Measurements from ENCODE around the gene C3orf62.

The C3orf62 gene

GRCh38 chr3:49276475-49277382, at the start of gene C3orf62:
Gene C3orf62 (minus strand): TSS chr3:49277232. CDS start chr3:49276872, 360 bp downstream.
- peak; percentile 57 for DNase-seq (ENCODE audit: low read depth)

- DNase-seq (ENCODE audit: low read depth) = no peak
Measured at GRCh38 chr3:49324768-49325167, 47.7 kb upstream of the C3orf62 start.

DNA sequence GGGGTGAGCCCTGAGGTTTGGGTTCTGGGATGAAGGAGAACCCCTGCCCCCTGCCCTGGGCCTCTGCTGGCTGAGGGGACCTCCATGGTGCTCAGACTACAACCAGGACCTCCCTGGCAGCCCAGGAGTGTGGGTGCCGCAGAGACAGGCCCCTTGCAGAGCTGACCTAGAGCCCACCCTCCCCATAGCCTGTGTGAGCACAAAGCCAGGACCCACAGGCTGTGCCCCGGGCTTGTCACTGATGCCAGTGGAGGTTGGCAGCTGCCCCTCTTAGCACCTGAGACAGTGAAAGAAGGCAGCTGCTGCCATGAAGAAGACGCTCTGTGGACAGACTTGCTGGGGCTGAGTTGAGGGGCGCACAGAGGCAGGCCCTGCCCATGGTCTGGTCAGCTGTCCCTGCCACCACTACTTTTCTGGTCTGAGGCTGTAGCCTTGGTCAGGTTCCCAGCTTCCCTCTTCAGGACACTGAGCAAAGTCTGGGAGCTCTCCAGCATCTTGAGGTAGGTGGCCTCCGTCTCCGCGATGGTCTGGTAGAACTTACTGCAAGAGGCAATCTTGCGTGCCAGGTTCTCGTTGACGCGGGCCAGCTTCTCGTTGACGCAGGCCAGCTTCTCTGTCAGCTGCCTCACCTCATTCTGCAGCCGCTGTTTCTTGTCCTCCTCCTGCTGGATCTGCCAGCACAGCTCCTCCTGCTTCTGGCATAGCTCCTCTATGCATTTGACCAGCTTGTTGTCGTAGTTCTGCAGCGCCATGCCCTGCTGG, 39.8 kb upstream of the C3orf62 start:
- DNase-seq (ENCODE audit: low read depth) = no peak

DNA sequence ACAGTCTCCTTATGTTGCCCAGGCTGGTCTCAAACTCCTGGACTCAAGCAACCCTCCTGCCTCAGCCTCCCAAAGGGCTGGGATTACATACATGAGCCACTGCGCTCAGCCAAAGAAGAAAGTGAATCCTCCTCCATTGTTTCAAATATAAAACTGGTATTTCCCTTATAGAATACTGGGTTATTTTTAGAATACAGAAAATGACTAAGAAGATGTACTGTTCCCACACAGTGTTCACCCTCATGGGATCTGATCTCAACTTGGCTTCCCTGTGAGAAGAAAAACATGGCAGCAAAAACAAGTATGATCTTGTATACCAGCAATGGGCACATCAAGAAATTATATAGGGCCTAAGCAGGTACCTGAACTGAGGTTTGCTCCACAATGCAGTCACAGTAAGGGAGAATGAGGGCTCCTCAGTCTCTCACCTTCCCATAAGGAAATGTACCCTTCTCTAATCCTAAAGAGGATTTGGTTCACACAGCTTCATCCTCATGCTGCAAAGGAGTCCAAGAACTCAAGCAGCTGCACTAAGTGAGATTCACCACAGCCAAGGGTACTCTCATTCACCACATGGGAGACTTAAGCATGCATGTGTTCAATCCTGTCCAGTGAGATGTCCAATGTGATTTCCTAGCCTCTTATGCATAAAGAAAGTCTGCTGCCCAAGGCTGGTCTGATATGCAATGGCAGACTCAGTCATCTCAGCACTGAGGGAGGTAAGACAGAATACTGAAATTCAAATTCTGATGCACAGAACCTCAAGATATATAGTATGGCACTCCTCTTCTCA, 37.1 kb upstream of the C3orf62 start:
- no peak for DNase-seq (ENCODE audit: low read depth)

GRCh38 chr3:49311283-49311682, 34.3 kb upstream of the C3orf62 start:
- no peak for DNase-seq (ENCODE audit: low read depth)

DNA sequence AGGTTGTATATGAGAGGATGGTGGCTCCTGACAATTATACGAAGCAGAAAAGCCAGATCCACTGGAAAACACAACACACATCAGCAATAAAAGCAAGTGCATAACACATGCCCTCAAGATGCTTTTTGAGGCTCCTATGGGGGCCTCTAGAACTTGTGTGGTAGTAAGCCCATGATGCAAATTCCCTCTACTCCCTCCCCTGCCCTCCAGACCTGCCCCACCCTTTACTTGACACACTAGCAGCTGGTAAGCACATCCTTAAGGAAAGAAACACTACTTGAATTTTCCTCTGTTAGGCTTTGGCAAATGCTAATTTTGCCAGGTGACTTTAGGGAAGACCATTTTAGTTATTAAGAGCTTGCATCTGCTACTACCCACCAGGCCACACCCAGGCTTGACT, 33.6 kb upstream of the C3orf62 start:
- no peak for DNase-seq (ENCODE audit: low read depth)

DNA sequence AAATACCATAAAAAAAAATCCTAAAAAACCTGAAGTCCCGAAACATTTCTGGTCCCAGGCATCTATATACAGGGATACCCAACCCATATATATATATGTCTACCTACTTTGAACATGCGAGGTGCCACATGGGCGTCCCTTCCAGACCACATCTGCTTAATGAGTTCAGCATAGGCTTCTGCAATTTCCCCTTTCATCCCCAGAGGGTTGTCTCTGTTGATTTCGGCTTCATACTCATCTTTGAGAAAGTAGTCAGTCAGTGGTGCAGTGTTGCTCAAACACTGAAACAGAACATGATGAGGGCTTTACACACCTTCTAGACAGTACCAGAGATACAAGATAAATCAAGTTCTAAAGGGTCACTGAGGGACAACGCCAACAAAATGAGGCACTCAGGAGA, 28.6 kb upstream of the C3orf62 start:
- no peak for DNase-seq (ENCODE audit: low read depth)

DNA sequence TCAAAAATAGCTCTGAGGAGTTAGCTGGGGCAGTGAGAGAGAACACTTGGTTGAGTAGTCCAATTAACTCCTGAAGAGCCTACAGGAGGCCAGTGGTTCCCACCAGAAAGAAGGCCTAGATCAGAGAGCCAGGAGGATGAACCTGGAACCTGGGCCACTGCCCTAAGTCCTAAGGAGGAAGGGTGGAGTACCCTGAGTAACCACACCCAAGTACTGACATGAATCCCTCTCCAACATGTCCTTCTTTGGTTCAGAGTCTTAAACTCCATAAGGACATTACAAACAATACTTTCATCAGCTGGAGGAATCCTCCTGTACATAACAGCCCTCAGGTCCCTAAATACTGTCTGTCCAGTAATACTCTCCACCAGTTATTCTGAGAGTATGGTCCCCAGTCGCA, 25.6 kb upstream of the C3orf62 start:
- DNase-seq (ENCODE audit: low read depth) = no peak

DNA sequence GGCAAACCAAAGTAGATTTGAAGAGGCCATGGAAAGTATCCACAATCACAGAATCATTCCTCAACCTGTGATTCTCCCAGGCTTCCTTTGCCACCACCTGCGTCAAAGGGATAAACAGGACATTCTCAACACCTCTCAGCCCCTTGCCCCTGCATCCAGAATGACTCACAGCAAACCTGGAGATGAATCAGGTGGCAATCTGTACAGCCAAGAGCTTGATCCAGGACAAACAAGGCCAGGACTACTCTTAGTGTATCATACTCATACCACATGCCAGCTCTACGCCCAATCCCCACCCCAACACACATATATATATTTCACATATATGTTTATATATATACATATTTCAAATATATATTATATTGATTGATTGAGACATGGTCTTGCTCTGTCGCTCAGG, 23.6 kb upstream of the C3orf62 start:
- DNase-seq (ENCODE audit: low read depth) = no peak

GRCh38 chr3:49298511-49298910, 21.5 kb upstream of the C3orf62 start:
- no peak for DNase-seq (ENCODE audit: low read depth)

GRCh38 chr3:49296781-49297411, 19.9 kb upstream of the C3orf62 start:
- DNase-seq (ENCODE audit: low read depth) = no peak

DNA sequence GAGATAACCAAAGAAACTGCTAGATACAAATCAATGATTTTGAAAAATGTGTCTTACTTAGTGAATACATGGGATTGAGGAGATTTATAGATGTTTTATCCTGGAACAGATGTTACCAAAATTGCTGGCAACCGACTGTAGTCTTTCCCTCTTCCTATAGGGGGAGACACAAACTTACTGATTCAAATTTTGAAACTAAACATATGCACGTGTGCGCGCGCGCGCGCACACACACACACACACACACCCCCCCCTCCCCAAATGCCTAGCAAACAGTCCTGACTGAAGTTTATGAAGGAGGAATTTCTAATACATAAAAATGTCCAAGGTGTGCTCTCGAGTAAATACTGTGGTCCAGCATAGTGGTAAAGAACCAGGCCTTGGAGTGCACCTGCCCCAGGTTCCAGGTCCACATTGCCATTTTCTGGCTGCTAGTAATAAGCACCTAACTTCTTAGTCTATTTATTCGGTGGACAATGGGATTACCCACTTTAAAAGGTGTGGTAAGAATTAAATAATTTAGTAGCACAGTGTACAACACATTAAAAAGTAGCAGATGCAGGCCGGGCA, 18.5 kb upstream of the C3orf62 start:
- no peak for DNase-seq (ENCODE audit: low read depth)

- DNase-seq (ENCODE audit: low read depth) = no peak
Measured at GRCh38 chr3:49294343-49294742, 17.3 kb upstream of the C3orf62 start.

DNA sequence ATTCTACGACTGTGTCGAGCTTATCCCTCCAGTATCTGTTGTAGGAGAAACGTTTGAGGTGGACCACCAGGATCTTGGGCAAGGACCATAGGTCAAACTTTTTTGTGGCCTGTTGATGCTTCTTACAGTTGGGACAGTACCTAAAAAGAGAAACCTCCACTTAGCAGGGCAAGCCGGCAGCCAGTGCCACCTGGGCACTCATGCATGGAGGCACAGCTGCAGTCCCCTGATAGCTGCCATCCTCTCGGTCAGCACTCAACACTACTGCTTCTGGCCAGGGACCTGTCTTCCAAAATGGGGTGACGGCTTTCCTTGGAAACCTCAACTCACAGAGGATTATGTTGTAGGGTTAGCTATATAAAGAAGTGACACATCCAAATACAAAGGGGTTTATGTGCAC, 7.0 kb upstream of the C3orf62 start:
- DNase-seq (ENCODE audit: low read depth) = no peak

DNA sequence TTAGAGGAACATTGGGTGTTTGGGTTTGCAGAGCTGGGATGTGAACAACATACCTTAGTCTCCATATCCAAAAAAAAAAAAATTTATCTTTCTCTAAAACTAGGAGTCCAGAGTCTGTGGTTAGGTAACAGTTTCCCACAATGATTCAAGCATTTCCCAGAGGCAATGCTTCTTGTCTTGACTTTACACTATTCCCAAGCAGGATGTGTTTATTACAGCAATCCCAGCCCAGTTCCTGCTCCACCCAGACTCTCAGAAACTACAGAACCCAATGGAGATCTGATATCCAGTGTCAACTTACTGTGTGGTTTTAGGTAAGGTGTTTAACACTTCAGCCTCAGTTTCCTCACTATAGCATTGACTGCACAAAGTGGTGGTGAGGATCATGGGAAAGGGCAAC, 2.3 kb upstream of the C3orf62 start:
- DNase-seq (ENCODE audit: low read depth) = no peak

DNA sequence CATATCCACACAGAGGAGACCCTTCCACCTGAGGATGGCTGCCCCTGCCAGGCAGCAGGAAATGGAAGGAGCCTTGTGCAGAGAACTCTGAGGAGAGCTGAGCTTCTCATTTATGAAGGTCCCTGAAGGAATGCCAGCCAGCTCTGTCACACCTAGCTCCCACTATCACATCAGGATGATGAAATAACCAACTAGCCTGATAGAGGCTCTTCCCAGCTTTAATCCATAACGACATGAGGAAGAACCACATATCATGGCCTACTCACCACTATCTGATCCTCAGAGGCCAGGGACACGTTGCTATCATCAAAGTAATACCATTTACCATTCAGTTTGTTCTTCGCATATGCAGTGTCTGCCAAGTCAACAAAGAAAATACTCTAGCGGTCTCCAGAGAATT, 1.5 kb upstream of the C3orf62 start:
- no peak for DNase-seq (ENCODE audit: low read depth)

DNA sequence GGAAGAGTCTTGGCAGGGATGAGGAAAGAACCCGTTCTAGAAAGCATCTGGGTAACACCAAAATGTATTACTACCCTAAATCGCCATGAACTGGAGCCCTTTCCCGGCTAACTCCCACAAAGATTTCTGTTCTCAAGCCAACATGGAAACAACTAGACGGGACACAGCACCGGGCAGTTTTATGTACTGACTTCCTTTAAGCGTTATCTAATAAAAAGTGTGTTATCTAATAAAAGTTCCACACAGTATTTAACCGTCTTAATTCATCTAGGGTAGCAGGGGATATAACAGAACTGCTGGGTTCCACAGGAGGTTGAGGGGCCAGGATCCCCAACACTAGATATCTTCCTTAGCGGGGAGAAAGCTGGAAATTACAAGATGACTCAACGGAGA, 347 bp upstream of the C3orf62 start:
- DNase-seq (ENCODE audit: low read depth) = no peak

- DNase-seq (ENCODE audit: low read depth) = no peak
Measured at GRCh38 chr3:49273825-49274532, 3.1 kb downstream of the C3orf62 start.

- no peak for DNase-seq (ENCODE audit: low read depth)
Measured at GRCh38 chr3:49271047-49271446, 6.0 kb downstream of the C3orf62 start.

- DNase-seq (ENCODE audit: low read depth) = no peak
Measured at GRCh38 chr3:49270156-49270500, 6.9 kb downstream of the C3orf62 start.

Measured in stimulated activated CD8-positive, alpha-beta memory T cell treated with anti-CD3 and anti-CD28 coated beads, Interleukin-15, amount 100 ng/mL, for 24 hours (primary cell).